ENCODE data around the gene NLRC3. TPM values are rescaled to one million over a fixed set of nuclear protein-coding genes. Genes with fewer than 3 reads are reported as not detected.

Gene NLRC3
- total RNA-seq, 1 donor from 2014 or later, result 0.12 TPM

GRCh38 chr16:3597226-3597625, 20.0 kb upstream of the NLRC3 start:
- Mint-ChIP-seq H3K27ac (ENCODE audit: unreplicated experiment) (no peak overlapping the region), H3K4me1 (ENCODE audit: low read depth) (no peaks in the 10 kb centered on the region), H3K36me3 (ENCODE audit: low read depth) (peaks cover 26% of the 10 kb centered on the region), H3K27me3 (ENCODE audit: low read depth) (no peaks in the 10 kb centered on the region), H3K9me3 (ENCODE audit: low read depth) (no peaks in the 10 kb centered on the region), H3K4me3 (ENCODE audit: unreplicated experiment) (no peak overlapping the region)
- peak; percentile 66 for DNase-seq (ENCODE audit: low spot score)
- no peak for TF ChIP-seq CTCF (IDR thresholded peaks at IDR 0.05)

- Mint-ChIP-seq H3K36me3 (ENCODE audit: low read depth) (peaks cover 23% of the 10 kb centered on the region), H3K4me1 (ENCODE audit: low read depth) (no peaks in the 10 kb centered on the region), H3K27me3 (ENCODE audit: low read depth) (no peaks in the 10 kb centered on the region), H3K9me3 (ENCODE audit: low read depth) (no peaks in the 10 kb centered on the region), H3K27ac (ENCODE audit: unreplicated experiment) (no peak overlapping the region), H3K4me3 (ENCODE audit: unreplicated experiment) (no peak overlapping the region)
- peak; percentile 75 for DNase-seq (ENCODE audit: low spot score)
- TF ChIP-seq CTCF (IDR thresholded peaks at IDR 0.05), result no peak
Observed at GRCh38 chr16:3596101-3596861, 19.1 kb upstream of the NLRC3 start.

GRCh38 chr16:3595521-3596021, 18.4 kb upstream of the NLRC3 start:
- Mint-ChIP-seq H3K4me1 (ENCODE audit: low read depth) (no peaks in the 10 kb centered on the region), H3K27me3 (ENCODE audit: low read depth) (no peaks in the 10 kb centered on the region), H3K9me3 (ENCODE audit: low read depth) (no peaks in the 10 kb centered on the region), H3K36me3 (ENCODE audit: low read depth) (peaks cover 23% of the 10 kb centered on the region), H3K4me3 (ENCODE audit: unreplicated experiment) (no peak overlapping the region), H3K27ac (ENCODE audit: unreplicated experiment) (no peak overlapping the region)
- DNase-seq (ENCODE audit: low spot score), result peak; percentile 74
- no peak for TF ChIP-seq CTCF (IDR thresholded peaks at IDR 0.05)

GRCh38 chr16:3595110-3595486, 17.9 kb upstream of the NLRC3 start:
- Mint-ChIP-seq H3K36me3 (ENCODE audit: low read depth) (peaks cover 25% of the 10 kb centered on the region), H3K9me3 (ENCODE audit: low read depth) (no peaks in the 10 kb centered on the region), H3K4me3 (ENCODE audit: unreplicated experiment) (no peak overlapping the region), H3K4me1 (ENCODE audit: low read depth) (no peaks in the 10 kb centered on the region), H3K27me3 (ENCODE audit: low read depth) (no peaks in the 10 kb centered on the region), H3K27ac (ENCODE audit: unreplicated experiment) (no peak overlapping the region)
- TF ChIP-seq CTCF (IDR thresholded peaks at IDR 0.05), result no peak
- DNase-seq (ENCODE audit: low spot score), result peak; percentile 68

GRCh38 chr16:3594316-3595109, 17.3 kb upstream of the NLRC3 start:
- DNase-seq (ENCODE audit: low spot score), result peak; percentile 79
- Mint-ChIP-seq H3K27ac (ENCODE audit: unreplicated experiment) (no peak overlapping the region), H3K27me3 (ENCODE audit: low read depth) (no peaks in the 10 kb centered on the region), H3K9me3 (ENCODE audit: low read depth) (no peaks in the 10 kb centered on the region), H3K36me3 (ENCODE audit: low read depth) (peaks cover 25% of the 10 kb centered on the region), H3K4me1 (ENCODE audit: low read depth) (no peaks in the 10 kb centered on the region), H3K4me3 (ENCODE audit: unreplicated experiment) (no peak overlapping the region)
- TF ChIP-seq CTCF (IDR thresholded peaks at IDR 0.05), result no peak
